Right cardiac atrium (tissue), 5 donors: ENCODE results near the gene RORC. TPM values are rescaled to one million over a fixed set of nuclear protein-coding genes. Genes with fewer than 3 reads are reported as not detected.
A peak's percentile ranks its signal among the peaks of the same experiment; 100 is the strongest.
"Not testable (repeated sequence)": the region's sequence is repeated elsewhere in the genome, so short reads cannot be mapped to it uniquely, and the experiment has no call there.

Experiments
- ATAC-seq, 2 donors: fragments of 200-7000 bp; cut with Tn5 transposase; one replicate each; pipeline versions ENCODE4 v1.8.0 to v1.9.1; 2020; ENCODE audit warnings: moderate library complexity in 2 of 2, mild to moderate bottlenecking in 1 of 2
- DNase-seq, 3 donors: peaks; one replicate each; pipeline ENCODE4 v3.0.0-alpha.2; 2020
- H3K27ac ChIP-seq: one replicate; pipeline ENCODE4 v1.5.1; 2013; ENCODE audit warnings: mild to moderate bottlenecking, low read length, control low read depth, moderate library complexity
- H3K27me3 ChIP-seq: one replicate; pipeline ENCODE4 v1.6.1; 2013; ENCODE audit not compliant: control insufficient read depth, insufficient read depth
- H3K4me1 ChIP-seq: one replicate; pipeline ENCODE4 v1.6.1; 2013; ENCODE audit warnings: low read length; ENCODE audit not compliant: control insufficient read depth, insufficient read depth
- H3K4me3 ChIP-seq: one replicate; pipeline ENCODE4 v1.5.1; 2013; ENCODE audit warnings: low read length, control low read depth
- H3K9me3 ChIP-seq: one replicate; pipeline ENCODE4 v1.6.1; 2013; ENCODE audit warnings: low read length; ENCODE audit not compliant: control insufficient read depth
- WGBS: extraction: QIAGEN DNeasy Blood & Tissue Kit; methylation state at CpG from one replicate; pipeline ENCODE4 v1.1.7; 2013; 5-methylcytosine and 5-hydroxymethylcytosine counted together
- intact Hi-C, 4 donors: fragments of 100-400 bp; cut with DNase I; formaldehyde crosslinking; loops; one replicate each; pipeline versions ENCODE4 v1.11.0 to v1.14.0; 2022 to 2023
- long read RNA-seq, 4 donors: library from polyadenylated mRNA; unstranded; transcript quantifications; one replicate each; pipeline ENCODE4 v2.0.0, GENCODE V29; 2020 to 2021
- polyA plus RNA-seq: library from polyadenylated mRNA; stranded (reverse); fragments of 200-250 nt; gene quantifications from one replicate; pipeline ENCODE4 v1.2.3, GENCODE V29; 2013
- total RNA-seq, 4 donors: library from RNA; stranded (reverse); fragmentation: NEBNext Ultra II Directional; extraction: Animal tissue kit (Norgen Biotek cat#: 25700); gene quantifications; one replicate each; pipeline ENCODE4 v1.2.1, GENCODE V29; 2021
- donor health status: healthy with polysubstance abuse.
- donor health status: DM: no; HTN: yes; CAD: no.
- donor health status: DM: no; HTN: no; CAD: no.
- donor health status: DM: no; HTN: yes; CAD: no; lungs with severe emphysema.
- donor health status: DM: yes; HTN: yes; CAD: no.

RORC gene
- total RNA-seq (1 to 10 TPM; 1.3 to 8.2 (median 5.0) TPM), polyA plus RNA-seq (3.0 TPM)
- long read RNA-seq, donor 1, partial matches to known transcripts = 1 of 3 reads
- long read RNA-seq, donor 1, other reads (novel, unspliced or antisense) = 0 of 3 reads
- long read RNA-seq, donor 2, partial matches to known transcripts = 2 of 8 reads
- long read RNA-seq, donor 2, other reads (novel, unspliced or antisense) = 3 of 8 reads
- long read RNA-seq, donor 3, partial matches to known transcripts = 3 of 10 reads
- long read RNA-seq, donor 3, other reads (novel, unspliced or antisense) = 3 of 10 reads
- long read RNA-seq, donor 4, transcript RORC-201 (11 exons, 2,180 nt) = major isoform, 7 of 10 reads
- long read RNA-seq, donor 4, partial matches to known transcripts = 2 of 10 reads
- long read RNA-seq, donor 4, other reads (novel, unspliced or antisense) = 1 of 10 reads

GRCh38 chr1:151831605-151832004, at the start of gene RORC:
Gene RORC, minus strand, starts transcription at chr1:151831802. Its CDS starts 38 bp downstream, at chr1:151831764.
- no peaks in the 10 kb centered on the region for H3K27me3 ChIP-seq
- no peak within 1 kb of the TSS for H3K4me3 ChIP-seq
- intact Hi-C loops = loop anchor here in 2 of 4 donors (10.0 kb wide), 1 partner anchor 237 kb away; no protein-coding TSS in a partner anchor
- 69% methylated on average over 5 of the region's 5 CpGs for WGBS
- no peaks in the 10 kb centered on the region for H3K9me3 ChIP-seq
- peak in 1 of 3 donors; percentile 73 for DNase-seq
- peak; percentile 17 to 67 for ATAC-seq
- H3K4me1 ChIP-seq = peaks cover 3% of the 10 kb centered on the region
- no peak within 1 kb of the TSS for H3K27ac ChIP-seq

DNA sequence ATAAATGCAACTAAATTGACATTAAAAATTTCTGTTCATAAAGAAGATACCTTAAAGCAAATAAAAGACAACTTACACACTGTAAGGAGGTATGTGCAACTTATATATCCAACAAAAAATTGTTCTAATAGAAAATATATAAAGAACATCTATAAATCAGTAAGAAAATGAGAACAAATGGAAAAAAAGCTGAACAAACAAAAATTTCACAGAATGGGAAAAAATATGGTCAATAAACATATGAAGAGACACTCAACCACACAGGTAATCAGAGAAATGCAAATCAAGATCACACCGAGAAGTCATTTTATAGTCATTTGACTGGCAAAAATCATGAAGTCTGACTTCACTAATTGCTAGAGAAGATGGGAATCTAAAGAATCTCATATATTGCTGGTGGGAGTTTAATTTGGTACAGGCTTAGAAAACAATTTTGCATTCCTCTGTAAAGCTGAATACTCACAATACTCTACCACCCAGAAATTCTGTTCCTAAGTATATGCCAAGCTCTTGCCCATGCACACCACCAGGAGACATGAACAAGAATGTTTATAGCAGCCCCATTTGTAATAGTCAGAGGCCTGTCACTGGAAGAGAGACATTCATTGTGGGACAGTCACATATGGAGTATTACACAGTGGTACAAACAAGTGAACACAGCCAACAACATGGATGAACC, 44.0 kb upstream of the RORC start:
- Histone ChIP-seq H3K9me3 (no peaks in the 10 kb centered on the region), H3K27ac (no peak overlapping the region), H3K27me3 (no peaks in the 10 kb centered on the region), H3K4me1 (no peaks in the 10 kb centered on the region), H3K4me3 (no peak overlapping the region)
- DNase-seq (no peak), ATAC-seq (no peak)
- WGBS = 98% methylated on average over 1 of the region's 1 CpG
- intact Hi-C loops = no loop called here

DNA sequence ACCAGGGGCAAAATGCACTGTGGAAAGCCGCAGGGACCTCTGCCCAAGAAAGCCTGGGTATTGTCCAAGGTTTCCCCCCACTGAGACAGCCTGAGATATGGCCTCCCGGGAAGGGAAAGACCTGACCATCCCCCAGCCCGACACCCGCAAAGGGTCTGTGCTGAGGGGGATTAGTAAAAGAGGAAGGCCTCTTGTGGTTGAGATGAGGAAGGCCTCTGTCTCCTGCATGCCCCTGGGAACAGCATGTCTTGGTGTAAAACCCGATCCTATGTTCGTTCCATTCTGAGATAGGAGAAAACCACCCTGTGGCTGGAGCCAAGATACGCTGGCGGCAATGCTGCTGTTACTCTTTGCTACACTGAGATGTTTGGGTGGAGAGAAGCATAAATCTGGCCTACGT, 41.2 kb upstream of the RORC start:
- H3K4me1 ChIP-seq, intact Hi-C loops, H3K9me3 ChIP-seq, ATAC-seq, H3K27me3 ChIP-seq, H3K27ac ChIP-seq, DNase-seq, H3K4me3 ChIP-seq: not testable (repeated sequence)
- 62% methylated on average over 9 of the region's 9 CpGs for WGBS

GRCh38 chr1:151871284-151872030, 39.9 kb upstream of the RORC start:
- intact Hi-C loops = no loop called here
- H3K4me1 ChIP-seq = no peaks in the 10 kb centered on the region
- no peak for DNase-seq
- no peaks in the 10 kb centered on the region for H3K27me3 ChIP-seq
- no peak for ATAC-seq
- H3K4me3 ChIP-seq = no peak overlapping the region
- no peaks in the 10 kb centered on the region for H3K9me3 ChIP-seq
- WGBS = 63% methylated on average over 5 of the region's 5 CpGs
- no peak overlapping the region for H3K27ac ChIP-seq

- H3K4me1 ChIP-seq = no peaks in the 10 kb centered on the region
- ATAC-seq (no peak), DNase-seq (no peak)
- 35% methylated on average over 3 of the region's 3 CpGs for WGBS
- H3K27ac ChIP-seq = no peak overlapping the region
- intact Hi-C loops = no loop called here
- no peak overlapping the region for H3K4me3 ChIP-seq
- no peaks in the 10 kb centered on the region for H3K27me3 ChIP-seq
- no peaks in the 10 kb centered on the region for H3K9me3 ChIP-seq
These were observed 36.9 kb upstream of the RORC start for GRCh38 chr1:151868486-151868885.

GRCh38 chr1:151867765-151868411, 36.3 kb upstream of the RORC start:
- H3K4me1 ChIP-seq = no peaks in the 10 kb centered on the region
- no peak for DNase-seq
- WGBS = 61% methylated on average over 7 of the region's 7 CpGs
- no peak overlapping the region for H3K27ac ChIP-seq
- no peaks in the 10 kb centered on the region for H3K9me3 ChIP-seq
- peak; percentile 47 to 69 for ATAC-seq
- intact Hi-C loops = no loop called here
- H3K4me3 ChIP-seq = no peak overlapping the region
- no peaks in the 10 kb centered on the region for H3K27me3 ChIP-seq

DNA sequence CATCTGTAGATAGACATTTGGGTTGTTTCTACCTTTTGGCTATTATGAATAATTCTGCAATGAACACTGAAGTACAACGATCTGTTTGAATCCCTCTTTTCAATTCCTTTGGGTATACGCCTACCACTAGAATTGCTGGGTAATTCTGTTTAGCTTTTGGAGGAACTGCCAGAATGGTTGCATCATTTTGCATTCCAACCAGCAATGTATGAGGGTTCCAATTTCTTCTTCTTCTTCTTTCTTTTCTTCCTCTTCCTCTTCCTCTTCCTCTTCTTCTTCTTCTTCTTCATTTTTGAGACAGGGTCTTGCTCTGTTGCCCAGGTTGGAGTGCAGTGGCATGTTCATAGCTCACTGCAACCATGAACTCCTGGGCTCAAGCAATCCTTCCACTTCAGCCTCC, 35.7 kb upstream of the RORC start:
- WGBS = 64% methylated on average over 2 of the region's 2 CpGs
- intact Hi-C loops = no loop called here
- Histone ChIP-seq H3K27ac (no peak overlapping the region), H3K4me3 (no peak overlapping the region), H3K9me3 (no peaks in the 10 kb centered on the region), H3K27me3 (no peaks in the 10 kb centered on the region), H3K4me1 (no peaks in the 10 kb centered on the region)
- DNase-seq = no peak
- no peak for ATAC-seq

GRCh38 chr1:151864411-151864810, 32.8 kb upstream of the RORC start:
- no peaks in the 10 kb centered on the region for H3K9me3 ChIP-seq
- 41% methylated on average over 2 of the region's 2 CpGs for WGBS
- H3K4me1 ChIP-seq = no peaks in the 10 kb centered on the region
- ATAC-seq (peak in 1 of 2 donors; percentile 52), DNase-seq (no peak)
- no peak overlapping the region for H3K27ac ChIP-seq
- H3K4me3 ChIP-seq = no peak overlapping the region
- H3K27me3 ChIP-seq = no peaks in the 10 kb centered on the region
- intact Hi-C loops = no loop called here

DNA sequence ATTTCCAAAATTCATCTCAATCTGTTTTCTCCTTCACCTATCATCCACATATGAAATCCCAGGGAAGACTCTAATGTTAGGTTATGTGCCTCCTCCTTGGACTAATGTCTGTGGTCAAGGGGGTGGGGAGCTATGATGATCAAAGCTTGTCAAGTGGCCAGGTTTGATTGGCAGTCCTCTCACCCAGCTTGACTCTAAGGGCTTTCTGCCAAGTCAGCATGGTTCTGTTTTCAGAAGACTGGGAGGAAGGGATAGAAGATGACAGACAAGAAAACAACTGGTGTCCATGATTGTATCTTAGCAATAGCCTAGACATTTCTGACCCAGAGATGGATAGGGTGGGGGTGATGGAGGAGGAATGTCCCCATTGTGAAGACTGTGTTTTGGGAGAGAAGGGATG, 31.0 kb upstream of the RORC start:
- H3K27ac ChIP-seq = no peak overlapping the region
- ATAC-seq (no peak), DNase-seq (no peak)
- no peaks in the 10 kb centered on the region for H3K4me1 ChIP-seq
- H3K27me3 ChIP-seq = no peaks in the 10 kb centered on the region
- no peaks in the 10 kb centered on the region for H3K9me3 ChIP-seq
- intact Hi-C loops = no loop called here
- no peak overlapping the region for H3K4me3 ChIP-seq

GRCh38 chr1:151860504-151861187, 29.0 kb upstream of the RORC start:
- Histone ChIP-seq H3K27me3 (no peaks in the 10 kb centered on the region), H3K4me3 (no peak overlapping the region), H3K4me1 (no peaks in the 10 kb centered on the region), H3K27ac (no peak overlapping the region), H3K9me3 (no peaks in the 10 kb centered on the region)
- WGBS = 77% methylated on average over 7 of the region's 7 CpGs
- intact Hi-C loops = no loop called here
- ATAC-seq (no peak), DNase-seq (no peak)
